Type B pancreatic cell (in vitro differentiated cells): Measurements from ENCODE around the gene MRPL22. TPM values are rescaled to one million over a fixed set of nuclear protein-coding genes. Genes with fewer than 3 reads are reported as not detected.

Experiments
- DNase-seq: peaks from one replicate; pipeline ENCODE4 v3.0.0; 2021; ENCODE audit warnings: mixed read lengths; ENCODE audit not compliant: unreplicated experiment; ENCODE audit errors: extremely low spot score
- H3K27ac Mint-ChIP-seq: 2 replicates; pipeline ENCODE4 v1.8.0; 2021; ENCODE audit warnings: mild to moderate bottlenecking, mixed read lengths
- H3K27me3 Mint-ChIP-seq: 2 replicates; pipeline ENCODE4 v1.8.0; 2021; ENCODE audit warnings: mixed read lengths
- H3K36me3 Mint-ChIP-seq: 2 replicates; pipeline ENCODE4 v1.8.0; 2021; ENCODE audit warnings: mixed read lengths
- H3K4me1 Mint-ChIP-seq: one replicate; pipeline ENCODE4 v1.8.0; 2021; ENCODE audit warnings: mixed read lengths; ENCODE audit not compliant: unreplicated experiment
- H3K4me3 Mint-ChIP-seq: 2 replicates; pipeline ENCODE4 v1.8.0; 2021; ENCODE audit warnings: mild to moderate bottlenecking, mixed read lengths
- H3K9me3 Mint-ChIP-seq: 2 replicates; pipeline ENCODE4 v1.8.0; 2021; ENCODE audit warnings: mixed read lengths
- CTCF ChIP-seq: fragments of 200-600 bp; sonication (generic); conservative IDR thresholded peaks from 2 replicates; pipeline ENCODE4 v1.5.0; 2021; ENCODE audit warnings: antibody characterized with exemption, mild to moderate bottlenecking
- total RNA-seq: library from RNA; stranded (reverse); gene quantifications from 2 replicates; pipeline ENCODE4 v1.2.1, GENCODE V29; 2021; ENCODE audit warnings: low replicate concordance

The MRPL22 gene
- total RNA-seq, 1 donor from 2014 or later, result 54.9 TPM

- peak; percentile 84 for TF ChIP-seq CTCF
- H3K4me3 Mint-ChIP-seq, result no peak overlapping the region
- H3K36me3 Mint-ChIP-seq, result peaks cover 5% of the 10 kb centered on the region
- no peak for DNase-seq
- no peak overlapping the region for H3K27ac Mint-ChIP-seq
- no peaks in the 10 kb centered on the region for H3K27me3 Mint-ChIP-seq
- H3K9me3 Mint-ChIP-seq, result no peaks in the 10 kb centered on the region
- H3K4me1 Mint-ChIP-seq, result no peaks in the 10 kb centered on the region
Observed at GRCh38 chr5:154945695-154946301, 4.9 kb downstream of the MRPL22 start.

DNA sequence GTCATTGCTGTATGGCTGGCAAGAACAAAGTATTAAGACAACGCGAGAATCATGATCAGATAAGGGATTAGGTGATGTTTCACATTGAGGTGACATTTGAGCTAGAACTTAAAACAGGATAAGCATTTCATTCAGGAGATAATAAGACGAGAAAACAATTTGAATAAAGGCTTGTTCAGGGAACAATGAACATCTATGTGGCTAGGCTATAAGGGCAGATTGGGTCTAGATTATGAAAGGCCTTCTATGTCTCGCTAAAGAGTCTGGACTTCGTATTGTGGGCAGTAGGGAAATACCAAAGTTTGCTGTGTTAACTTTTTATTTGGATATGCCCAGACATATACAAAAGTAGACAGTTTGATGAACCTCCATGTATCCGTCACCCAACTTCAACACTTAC is 6.9 kb downstream of the MRPL22 start:
- Mint-ChIP-seq H3K9me3 (no peaks in the 10 kb centered on the region), H3K4me1 (no peaks in the 10 kb centered on the region), H3K36me3 (peaks cover 12% of the 10 kb centered on the region), H3K4me3 (no peak overlapping the region), H3K27ac (no peak overlapping the region), H3K27me3 (no peaks in the 10 kb centered on the region)
- TF ChIP-seq CTCF, result no peak
- no peak for DNase-seq

DNA sequence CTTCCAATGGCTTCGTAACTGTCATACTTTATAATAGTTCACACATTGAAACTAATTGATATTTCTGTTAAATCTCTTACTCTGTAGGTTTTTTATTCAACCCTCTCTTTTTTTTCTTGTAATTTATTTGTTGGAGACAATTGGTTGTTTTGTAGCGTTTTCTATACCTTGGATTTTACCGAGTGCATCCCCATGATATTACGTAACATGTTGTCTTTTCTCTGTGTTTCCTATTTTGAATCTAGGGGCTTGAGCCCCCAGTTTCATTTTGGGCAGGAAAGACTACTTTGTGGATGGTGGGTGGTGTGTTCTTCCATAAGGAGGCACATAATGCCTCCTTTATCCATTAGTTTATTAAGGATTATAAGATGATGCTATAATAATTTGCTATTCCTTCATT is 7.4 kb downstream of the MRPL22 start:
- DNase-seq, result no peak
- Mint-ChIP-seq H3K4me1 (no peaks in the 10 kb centered on the region), H3K4me3 (no peak overlapping the region), H3K36me3 (peaks cover 13% of the 10 kb centered on the region), H3K27ac (no peak overlapping the region), H3K27me3 (no peaks in the 10 kb centered on the region), H3K9me3 (no peaks in the 10 kb centered on the region)
- TF ChIP-seq CTCF, result no peak

GRCh38 chr5:154949781-154950180 is 8.9 kb downstream of the MRPL22 start:
- no peak for TF ChIP-seq CTCF
- Mint-ChIP-seq H3K27me3 (no peaks in the 10 kb centered on the region), H3K4me1 (no peaks in the 10 kb centered on the region), H3K36me3 (peaks cover 13% of the 10 kb centered on the region), H3K9me3 (no peaks in the 10 kb centered on the region), H3K4me3 (no peak overlapping the region), H3K27ac (no peak overlapping the region)
- DNase-seq, result no peak

DNA sequence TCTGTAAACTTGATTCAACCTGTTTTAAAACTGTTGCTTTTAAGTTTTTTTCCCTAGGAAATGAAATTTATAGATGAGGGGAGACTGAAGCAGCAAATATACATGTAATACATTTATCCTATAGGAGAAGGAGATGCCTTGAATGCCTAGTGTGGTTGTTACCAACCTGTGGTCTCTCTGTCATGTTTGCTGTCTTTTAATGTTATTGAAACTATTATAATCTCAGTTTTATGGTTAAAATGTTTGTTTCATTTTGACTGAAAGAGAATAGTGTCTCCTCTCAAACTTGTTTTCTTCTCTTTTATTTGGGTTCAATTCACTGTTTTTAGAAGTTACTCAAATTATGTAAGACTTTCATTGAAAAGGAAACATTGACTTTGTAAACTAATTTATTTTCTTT is 15.8 kb downstream of the MRPL22 start:
- no peaks in the 10 kb centered on the region for H3K27me3 Mint-ChIP-seq
- no peak overlapping the region for H3K4me3 Mint-ChIP-seq
- no peak for TF ChIP-seq CTCF
- no peak overlapping the region for H3K27ac Mint-ChIP-seq
- no peak for DNase-seq
- H3K36me3 Mint-ChIP-seq, result peaks cover 20% of the 10 kb centered on the region
- H3K4me1 Mint-ChIP-seq, result no peaks in the 10 kb centered on the region
- no peaks in the 10 kb centered on the region for H3K9me3 Mint-ChIP-seq

- no peak for DNase-seq
- TF ChIP-seq CTCF, result no peak
- no peaks in the 10 kb centered on the region for H3K4me1 Mint-ChIP-seq
- no peaks in the 10 kb centered on the region for H3K27me3 Mint-ChIP-seq
- H3K36me3 Mint-ChIP-seq, result peaks cover 15% of the 10 kb centered on the region
- no peak overlapping the region for H3K27ac Mint-ChIP-seq
- no peaks in the 10 kb centered on the region for H3K9me3 Mint-ChIP-seq
- no peak overlapping the region for H3K4me3 Mint-ChIP-seq
Observed at GRCh38 chr5:154962494-154962893, 21.6 kb downstream of the MRPL22 start.
